NCI-H748 (cell line): ENCODE results near the gene IPO11.

Experiments used
- DNase-seq: peaks from one replicate; lab custom pipeline; 2025; ENCODE audit not compliant: unreplicated experiment; lab: John Stamatoyannopoulos, UW

IPO11 gene

DNA sequence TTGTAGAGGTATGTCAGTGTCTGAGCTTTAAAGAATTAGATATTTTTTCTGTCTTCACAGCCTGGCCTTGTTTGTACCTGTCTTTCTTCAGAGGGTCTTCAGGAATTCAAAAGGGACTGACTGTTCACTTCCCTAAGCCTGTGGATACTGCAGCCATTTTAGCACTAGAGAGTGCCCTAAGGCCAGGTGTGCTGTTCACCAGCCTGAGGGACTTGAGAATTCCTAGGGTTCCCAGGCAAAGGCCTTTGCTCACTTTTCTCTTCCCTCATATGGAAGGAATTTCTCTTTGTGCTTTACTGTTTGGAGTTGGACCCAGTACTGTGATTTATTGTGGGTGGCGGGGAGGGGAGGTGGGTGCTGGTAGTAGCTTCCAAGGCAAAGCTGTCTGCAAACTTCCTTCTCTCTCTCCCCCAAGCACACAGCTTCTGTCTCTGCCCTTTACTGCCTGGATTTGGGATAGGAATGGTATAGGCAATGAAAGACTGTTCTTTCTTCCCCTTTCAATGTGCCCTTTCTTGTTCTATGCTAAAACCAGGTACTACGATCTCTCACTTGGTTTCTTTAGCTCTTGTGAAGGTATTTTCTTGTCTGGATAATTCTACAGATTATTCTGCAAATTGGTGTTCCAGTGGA is 156.4 kb downstream of the IPO11 start:
- no peak for DNase-seq

DNA sequence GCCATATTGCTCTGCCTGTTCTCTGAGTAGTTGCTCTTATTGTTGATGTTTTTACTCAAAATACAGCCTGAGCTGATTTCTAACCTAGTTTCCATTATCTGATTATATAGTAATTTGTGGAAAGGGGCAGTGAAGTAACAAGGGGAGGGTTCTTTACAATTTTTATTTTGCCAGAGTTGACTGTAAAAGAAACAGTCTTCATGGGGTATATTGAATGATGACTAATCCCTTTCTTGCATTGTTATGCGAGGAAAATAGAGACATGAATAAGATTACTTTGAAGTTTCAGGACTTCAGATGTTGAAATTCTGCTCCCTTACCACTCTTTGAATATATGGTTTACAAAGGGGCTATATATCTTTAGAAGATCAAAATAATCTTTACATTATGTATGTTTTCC is 156.9 kb downstream of the IPO11 start:
- no peak for DNase-seq

DNA sequence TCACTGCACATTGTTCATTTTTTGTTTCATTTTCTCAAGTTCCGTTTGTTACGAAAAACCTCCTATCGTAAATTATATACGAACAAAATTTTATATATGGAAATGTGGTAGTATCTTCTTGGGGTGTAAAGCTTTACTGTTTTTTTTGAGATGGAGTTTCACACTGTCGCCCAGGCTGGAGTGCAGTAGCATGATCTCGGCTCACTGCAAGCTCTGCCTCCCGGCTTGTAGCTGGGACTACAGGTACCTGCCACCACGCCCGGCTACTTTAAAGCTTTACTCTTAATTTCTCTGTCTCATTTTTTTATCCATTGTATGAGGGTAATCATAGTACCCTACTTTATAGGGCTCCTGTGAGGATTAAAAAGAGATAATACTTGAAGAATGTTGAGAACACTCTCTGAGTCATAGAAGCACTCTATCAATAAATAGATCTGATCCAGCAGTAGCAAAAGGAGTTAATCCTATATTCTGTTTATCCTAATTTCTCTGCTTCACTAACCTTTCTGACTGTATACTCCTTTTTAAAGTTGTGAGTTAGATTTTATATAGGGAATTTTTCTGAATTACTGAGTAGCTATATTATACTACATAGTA is 160.5 kb downstream of the IPO11 start:
- DNase-seq = no peak

DNA sequence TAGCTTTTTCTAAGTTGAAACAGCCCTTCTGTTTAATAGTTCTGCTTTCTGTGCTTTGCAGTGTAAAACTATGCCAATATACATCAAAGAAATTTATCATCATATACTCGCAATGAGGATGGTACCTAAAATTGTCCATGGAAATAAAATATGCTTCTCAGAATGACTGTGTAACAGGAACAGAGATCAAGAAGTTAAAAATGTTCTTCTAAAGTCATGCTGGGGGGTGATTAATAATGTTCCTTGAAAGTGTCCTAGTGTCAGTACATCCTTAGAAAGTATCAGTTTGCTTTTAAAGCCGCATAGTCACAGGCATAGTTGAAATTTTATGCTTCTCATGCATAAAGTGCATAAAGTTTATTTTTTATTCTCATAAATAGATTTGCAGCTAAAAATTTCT is 162.0 kb downstream of the IPO11 start:
- no peak for DNase-seq

DNA sequence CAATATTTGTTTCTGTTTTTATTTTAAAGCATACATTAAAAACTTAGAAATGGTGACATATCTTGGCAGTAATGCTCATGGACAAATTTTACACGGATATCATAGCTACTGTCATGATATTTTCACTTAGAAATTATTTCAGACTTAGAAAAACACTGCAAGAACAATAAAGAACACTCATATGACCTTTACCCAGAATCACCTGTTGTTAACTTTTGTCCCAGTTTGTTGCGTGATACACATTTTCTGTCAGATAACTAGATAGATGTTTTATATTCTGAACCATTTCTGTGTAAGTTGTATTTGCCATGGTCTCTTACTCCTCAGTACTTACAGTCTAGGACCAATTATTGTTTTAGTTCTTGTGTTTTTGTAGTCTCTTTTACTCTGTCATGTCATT is 162.5 kb downstream of the IPO11 start:
- DNase-seq = no peak

DNA sequence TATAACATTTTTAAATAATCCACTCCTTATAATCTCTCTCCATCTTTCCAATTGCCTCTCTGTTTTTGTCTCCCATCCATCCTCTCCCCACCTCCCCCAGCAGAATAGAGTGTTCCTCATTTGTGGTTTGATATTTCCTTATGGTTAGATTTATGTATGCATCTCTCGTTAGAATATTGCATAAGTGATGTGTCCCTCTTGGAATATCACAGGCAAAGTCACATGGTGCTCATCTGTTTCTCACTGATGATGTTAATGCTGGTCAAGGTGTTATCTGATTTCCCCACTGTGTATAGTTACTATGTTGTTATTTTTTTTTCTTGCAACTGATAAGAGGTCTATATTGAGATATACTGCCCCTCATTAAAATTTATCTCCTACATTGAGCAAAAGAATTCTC is 162.9 kb downstream of the IPO11 start:
- no peak for DNase-seq

DNA sequence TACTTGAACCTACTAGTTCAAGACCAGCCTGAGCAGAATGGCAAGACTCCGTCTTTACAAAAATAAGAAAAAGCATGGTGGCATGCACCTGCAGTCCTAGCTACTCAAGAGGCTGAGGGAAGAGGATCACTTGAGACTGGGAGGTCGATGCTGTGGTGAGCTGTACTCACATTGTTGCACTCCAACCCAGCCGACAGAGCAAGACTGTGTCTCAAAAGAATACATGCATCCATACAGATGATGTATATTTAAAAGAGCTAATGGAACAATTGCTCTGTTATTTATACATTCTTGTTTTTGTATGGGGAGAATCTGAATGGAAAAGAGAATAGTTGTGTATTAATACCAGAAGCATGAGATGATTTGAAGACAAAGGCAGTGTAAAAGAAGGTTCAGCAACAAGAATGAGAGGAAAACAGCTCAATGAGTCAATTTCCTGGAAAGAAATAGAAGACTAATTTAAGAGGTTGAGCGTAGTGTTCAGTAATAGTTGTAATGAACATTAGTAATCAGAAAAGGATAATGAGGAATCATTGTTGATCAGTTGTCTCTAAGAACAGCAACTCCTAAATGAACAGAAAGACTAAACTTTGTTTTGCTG is 164.1 kb downstream of the IPO11 start:
- no peak for DNase-seq

DNA sequence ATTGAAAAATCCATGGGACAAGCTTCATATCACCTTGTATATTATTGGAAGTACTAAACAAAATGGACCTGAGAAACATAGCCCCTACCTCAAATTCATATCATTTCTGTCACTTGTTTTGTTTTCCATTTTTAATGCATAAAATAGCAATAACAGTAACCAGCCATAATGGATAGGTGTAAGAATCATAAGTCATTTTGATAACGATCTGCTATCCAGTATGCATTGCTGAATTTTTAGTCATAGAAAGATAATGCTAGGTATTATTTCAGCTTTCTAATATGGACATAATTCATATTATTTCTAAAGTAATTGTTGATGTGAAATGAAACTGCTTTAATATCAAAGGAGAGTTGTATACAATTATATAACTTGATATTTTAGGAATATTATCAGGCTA is 164.9 kb downstream of the IPO11 start:
- DNase-seq = no peak

DNA sequence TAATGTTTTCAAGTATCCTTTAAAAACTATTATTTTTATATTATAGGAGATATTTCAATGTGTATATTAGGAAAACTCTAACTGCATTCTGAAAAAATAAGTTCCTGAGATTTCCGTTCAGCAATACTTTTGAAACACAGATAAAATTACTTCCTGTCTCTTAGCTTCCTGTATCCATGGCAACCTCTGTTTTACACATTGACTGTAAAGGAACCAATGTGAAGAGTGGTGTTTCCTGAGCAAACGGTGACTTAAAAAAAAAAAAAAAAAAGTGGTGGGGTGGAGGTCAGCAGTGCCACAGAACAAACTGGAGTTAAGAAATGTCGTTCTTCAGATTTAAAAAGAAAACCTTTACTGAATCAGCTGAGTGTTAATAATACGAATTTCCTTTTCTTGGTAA is 166.0 kb downstream of the IPO11 start, which contains the start of gene LRRC70:
TSS of gene LRRC70 (plus strand) at position 280 of the 400 bp plus-strand sequence. CDS start 620 bp downstream, outside the sequence.
- peak; percentile 4 for DNase-seq

DNA sequence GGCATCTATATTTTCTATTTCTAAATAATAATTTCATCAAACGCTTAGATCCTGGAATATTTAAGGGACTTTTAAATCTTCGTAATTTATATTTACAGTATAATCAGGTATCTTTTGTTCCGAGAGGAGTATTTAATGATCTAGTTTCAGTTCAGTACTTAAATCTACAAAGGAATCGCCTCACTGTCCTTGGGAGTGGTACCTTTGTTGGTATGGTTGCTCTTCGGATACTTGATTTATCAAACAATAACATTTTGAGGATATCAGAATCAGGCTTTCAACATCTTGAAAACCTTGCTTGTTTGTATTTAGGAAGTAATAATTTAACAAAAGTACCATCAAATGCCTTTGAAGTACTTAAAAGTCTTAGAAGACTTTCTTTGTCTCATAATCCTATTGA is 167.2 kb downstream of the IPO11 start:
- no peak for DNase-seq

DNA sequence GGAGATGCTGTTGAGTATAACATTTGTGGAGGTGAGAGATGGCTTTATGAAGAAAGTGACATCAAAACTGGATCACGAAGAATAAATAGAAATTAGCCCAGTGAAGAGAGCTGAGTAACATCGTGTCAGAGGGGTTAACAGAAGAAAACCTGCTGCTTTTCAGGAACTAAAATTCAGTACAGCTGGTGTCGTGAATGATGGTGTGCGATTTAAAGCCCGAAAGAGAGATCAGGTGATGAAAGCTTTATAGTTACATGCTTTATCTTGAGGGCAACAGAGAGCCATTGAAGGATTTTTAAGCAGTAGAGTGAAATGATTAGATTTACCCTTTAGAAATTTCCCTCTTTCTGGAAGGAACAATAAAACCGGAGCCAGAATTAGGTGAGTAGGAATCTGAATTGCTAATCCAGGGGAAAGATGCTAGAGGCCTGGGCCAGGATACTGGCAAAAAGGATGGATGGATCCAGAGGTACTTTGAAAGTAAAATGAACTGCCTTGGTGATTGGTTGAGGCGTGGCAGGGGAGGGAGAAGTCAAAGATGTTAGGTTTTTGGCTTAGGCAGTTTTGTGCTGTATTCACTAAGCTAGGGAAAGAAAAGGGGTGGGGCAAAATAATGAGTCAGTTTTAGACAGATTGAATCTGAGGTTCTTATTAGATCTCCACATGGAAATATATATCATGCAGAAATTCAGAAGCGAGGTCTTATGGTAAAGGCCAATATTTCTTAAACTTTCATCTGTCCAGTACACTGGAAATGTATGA is 169.5 kb downstream of the IPO11 start:
- DNase-seq = no peak

DNA sequence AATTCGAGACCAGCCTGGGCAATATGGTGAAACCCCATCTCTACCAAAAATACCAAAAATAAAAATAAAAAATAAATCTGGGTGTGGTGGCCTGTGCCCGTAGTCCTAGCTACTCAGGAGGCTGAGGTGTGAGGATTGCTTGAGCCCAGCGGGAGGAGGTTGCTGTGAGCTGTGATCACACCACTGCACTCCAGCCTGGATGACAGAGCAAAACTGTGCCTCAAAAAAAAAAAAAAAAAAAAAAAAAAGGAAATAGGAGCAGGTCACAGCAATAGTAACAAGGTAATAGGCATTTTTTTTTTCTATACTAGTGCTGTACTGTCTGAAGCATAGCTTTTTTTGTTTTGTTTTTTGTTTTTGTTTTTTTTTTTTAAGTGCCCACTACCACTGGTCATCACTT is 171.8 kb downstream of the IPO11 start:
- DNase-seq = no peak

DNA sequence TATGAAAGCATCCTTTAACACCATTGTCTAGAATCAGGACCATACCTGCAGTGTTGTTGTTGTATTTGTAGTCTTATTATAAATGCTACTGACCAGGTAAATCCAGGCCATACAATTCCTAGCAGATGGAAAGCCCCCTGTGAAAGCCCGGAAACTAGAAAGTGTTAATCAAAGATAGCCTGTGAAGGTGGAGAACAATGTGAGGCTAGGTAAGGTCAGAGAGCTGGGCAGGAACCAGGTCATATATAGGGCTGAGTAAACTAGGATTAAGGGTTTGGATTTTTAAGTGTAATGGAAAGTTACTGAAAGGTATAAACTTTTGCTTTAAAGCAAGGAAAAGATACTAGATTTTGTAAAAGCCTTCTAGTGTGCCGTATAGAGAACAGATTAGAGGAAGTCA is 172.7 kb downstream of the IPO11 start:
- no peak for DNase-seq

DNA sequence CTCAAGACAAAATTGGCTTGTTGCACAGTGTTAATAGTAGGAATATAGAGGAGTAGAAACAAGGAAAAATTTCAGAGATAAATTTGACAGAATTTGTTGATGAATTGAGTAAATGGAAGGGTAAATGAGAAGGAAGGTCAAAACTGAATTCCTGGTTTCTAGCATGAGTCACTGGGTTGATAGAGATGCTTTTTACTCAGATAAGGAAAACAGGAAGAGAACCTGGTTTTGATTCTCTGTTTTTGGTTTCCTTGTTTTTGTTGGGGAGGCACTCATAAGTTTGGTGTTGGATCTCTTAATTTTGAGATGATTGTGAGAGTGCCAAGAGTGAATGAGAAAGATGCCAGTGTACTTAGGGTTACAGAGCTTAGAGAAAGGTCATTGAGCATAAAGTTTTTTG is 173.2 kb downstream of the IPO11 start:
- DNase-seq = no peak

DNA sequence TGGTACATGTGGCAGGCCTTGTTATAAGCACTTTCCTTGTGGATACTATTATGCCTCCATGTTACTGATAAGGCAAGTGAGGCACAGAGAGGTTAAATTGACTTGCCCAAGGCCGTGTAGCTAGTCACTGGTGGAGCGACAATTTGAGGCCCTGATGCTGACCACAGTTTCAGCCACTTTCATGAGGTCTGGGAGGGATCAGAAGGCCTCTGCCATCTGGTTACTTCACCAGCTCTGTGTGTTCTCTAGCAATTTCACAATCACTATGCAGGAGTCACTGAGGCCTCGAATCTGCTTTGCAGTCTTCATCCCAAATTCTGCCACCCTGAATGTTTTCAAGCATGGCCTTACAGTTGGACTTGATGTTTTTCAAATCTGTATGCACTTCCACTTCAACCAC is 175.2 kb downstream of the IPO11 start:
- DNase-seq = no peak

DNA sequence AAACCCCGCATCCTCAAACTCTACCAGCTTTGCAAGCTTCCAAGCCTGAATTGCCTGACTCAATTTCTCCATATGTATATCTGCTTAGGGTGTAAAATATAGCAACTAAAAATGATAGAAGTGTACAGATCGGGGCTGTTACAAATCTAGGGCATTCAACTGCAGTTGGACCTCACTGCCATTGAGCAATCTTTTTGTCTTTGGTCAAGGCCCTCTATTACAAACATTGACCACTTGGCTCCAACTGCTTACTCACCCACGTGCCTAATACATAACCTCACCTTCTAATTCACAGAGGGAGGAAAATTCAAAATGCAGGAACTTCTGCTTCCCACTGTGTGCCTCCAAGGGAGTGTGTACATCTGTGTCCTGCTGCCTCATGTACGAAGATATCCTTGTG is 176.1 kb downstream of the IPO11 start:
- no peak for DNase-seq

DNA sequence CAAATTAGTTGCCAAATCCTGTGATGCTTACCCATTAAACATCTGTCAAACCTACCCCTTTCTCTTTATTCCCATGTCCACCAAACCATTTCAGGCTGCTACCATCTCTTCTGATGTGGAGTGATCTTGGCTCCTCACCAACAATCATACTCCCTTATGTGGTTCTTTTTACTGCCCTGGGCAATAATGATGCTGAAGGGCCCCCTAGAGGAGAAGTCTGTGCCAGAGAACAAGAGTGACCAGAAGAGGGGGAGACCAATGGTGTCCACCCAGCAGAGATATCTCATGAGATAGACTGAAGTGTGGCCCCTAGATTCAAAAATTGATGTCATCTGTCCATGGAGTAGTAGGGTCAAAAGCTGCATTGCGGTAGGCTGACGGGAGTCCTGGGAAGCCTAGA is 176.9 kb downstream of the IPO11 start:
- no peak for DNase-seq

DNA sequence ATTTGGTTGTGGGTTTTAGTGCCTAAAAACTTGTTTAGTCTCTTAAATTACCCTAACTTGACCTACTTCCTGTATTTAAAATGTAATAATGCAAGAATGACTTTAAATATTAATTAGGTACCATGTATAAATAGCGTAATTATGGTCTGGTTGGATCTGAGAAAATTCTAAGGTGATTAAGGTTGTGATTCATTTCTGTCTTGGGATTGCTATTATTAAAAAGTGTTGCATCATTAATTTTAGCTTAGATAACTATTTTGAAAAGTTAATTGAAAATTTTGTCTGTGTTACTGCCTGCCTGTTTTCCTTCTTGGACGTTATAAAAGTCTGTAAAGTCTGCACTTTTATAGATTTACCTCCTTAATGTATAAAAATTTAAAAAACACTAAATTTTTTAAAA is 177.8 kb downstream of the IPO11 start:
- no peak for DNase-seq

DNA sequence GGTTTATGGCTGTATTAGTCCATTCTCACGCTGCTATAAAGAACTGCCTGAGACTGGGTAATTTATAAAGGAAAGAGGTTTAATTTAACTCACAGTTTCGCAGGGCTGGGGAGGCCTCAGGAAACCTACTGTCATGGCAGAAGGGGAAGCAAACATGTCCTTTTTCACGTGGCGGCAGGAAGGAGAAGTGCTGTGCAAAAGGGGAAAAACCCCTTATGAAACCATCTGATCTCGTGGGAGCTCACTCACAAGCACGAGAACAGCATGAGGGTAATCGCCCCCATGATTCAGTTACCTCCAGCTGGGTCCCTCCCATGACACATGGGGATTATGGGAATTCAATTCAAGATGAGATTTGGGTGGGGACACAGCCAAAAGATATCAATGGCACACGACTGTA is 180.0 kb downstream of the IPO11 start:
- no peak for DNase-seq

DNA sequence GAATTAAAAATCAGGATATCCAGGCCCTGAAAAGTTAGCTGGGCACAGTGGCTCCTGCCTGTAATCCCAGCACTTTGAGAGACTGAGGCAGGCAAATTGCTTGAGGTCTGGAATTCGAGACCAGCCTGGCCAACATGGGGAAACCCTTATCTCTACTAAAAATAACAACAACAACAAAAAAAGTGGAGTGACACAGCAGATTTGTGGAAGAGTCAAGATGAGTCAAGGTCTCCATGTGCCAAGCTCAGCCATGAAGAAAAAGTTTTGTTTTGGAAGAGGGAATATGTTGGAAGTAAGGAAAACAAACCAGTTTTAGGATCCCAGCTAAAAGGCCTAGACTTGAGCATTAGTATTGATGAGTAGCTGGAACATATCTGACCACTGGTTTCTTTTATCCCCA is 180.8 kb downstream of the IPO11 start:
- no peak for DNase-seq

DNA sequence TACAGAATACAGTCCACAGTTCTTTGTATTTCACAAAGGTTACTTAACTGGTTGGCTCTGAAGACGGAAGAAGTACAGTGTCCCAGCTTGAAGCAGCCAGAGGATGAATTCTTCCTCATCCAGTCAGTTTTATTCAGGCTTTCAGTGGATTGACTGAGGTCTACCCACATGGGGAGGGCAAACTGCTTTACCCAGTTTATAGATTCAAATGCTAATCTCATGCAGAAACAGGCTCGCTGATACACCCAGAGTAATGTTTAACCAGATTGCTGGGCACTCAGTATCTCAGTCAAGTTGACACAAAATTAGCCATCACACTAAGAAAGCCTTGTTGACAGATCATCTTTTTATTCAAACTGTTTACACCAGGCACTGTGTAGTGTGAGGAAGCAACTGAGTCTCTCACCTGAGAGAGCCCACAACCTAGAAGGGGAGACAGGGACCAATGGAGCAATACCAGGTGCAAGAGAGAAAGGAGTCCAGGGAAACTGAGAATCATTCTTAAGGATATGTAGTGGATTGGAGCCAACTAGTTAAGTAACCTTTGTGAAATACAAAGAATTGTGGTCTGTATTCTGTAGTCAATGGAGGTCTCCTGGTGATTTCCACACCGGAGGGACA is 181.9 kb downstream of the IPO11 start:
- DNase-seq = no peak

DNA sequence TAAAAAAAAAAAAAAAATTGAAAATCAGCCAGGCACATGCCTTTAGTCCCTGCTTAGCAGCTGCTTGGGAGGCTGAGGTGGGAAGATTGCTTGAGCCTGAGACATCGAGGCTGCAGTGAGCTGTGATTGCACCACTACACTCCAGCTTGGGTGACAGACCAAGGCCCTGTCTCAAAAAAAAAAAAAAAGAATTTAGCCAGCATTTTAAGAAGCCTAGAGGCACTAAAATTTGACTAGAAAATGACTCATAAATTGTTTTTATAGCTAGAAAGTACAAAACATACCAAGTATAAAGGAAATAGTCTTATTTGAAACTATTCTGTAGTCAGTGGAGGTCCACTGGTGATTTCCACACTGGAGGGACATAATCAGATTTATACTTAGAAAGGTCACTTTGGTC is 183.5 kb downstream of the IPO11 start:
- no peak for DNase-seq
